Measurements from ENCODE around the gene PLCB3. TPM values are rescaled to one million over a fixed set of nuclear protein-coding genes. Genes with fewer than 3 reads are reported as not detected.

PLCB3 gene
- total and polyA plus RNA-seq, 4 donors = 12.7 to 16.9 (median 14.5) TPM

- H3K9me3 ChIP-seq (ENCODE audit: control insufficient read depth, insufficient read depth, low read length) = no peaks in the 10 kb centered on the region
- WGBS (ENCODE audit: insufficient coverage) = 100% methylated on average over 1 of the region's 3 CpGs
- no peak overlapping the region for H3K27ac ChIP-seq (ENCODE audit: low read depth, low read length)
- H3K4me3 ChIP-seq (ENCODE audit: low read depth, low read length) = peak overlapping the region; percentile 73
- H3K4me1 ChIP-seq (ENCODE audit: control insufficient read depth, insufficient read depth, low read length) = peaks cover 64% of the 10 kb centered on the region
- no peaks in the 10 kb centered on the region for H3K27me3 ChIP-seq (ENCODE audit: control insufficient read depth, insufficient read depth, low read length)
- DNase-seq (ENCODE audit: low read depth in 4 of 6, low spot score in 6 of 6) = no peak
- H3K36me3 ChIP-seq (ENCODE audit: control insufficient read depth, insufficient read depth, low read length) = peaks cover 34% of the 10 kb centered on the region
Measured at GRCh38 chr11:64227405-64227956, 23.8 kb upstream of the PLCB3 start.

- Histone ChIP-seq H3K9me3 (ENCODE audit: control insufficient read depth, insufficient read depth, low read length) (no peaks in the 10 kb centered on the region), H3K4me1 (ENCODE audit: control insufficient read depth, insufficient read depth, low read length) (peaks cover 78% of the 10 kb centered on the region), H3K36me3 (ENCODE audit: control insufficient read depth, insufficient read depth, low read length) (peaks cover 22% of the 10 kb centered on the region), H3K27me3 (ENCODE audit: control insufficient read depth, insufficient read depth, low read length) (no peaks in the 10 kb centered on the region), H3K27ac (ENCODE audit: low read depth, low read length) (peak overlapping the region; percentile 97), H3K4me3 (ENCODE audit: low read depth, low read length) (peak overlapping the region; percentile 92)
- 91% methylated on average over 4 of the region's 12 CpGs for WGBS (ENCODE audit: insufficient coverage)
- DNase-seq (ENCODE audit: low read depth in 4 of 6, low spot score in 6 of 6) = no peak
Measured at GRCh38 chr11:64229090-64229743, 22.1 kb upstream of the PLCB3 start.

- Histone ChIP-seq H3K27ac (ENCODE audit: low read depth, low read length) (peak overlapping the region; percentile 97), H3K4me3 (ENCODE audit: low read depth, low read length) (peak overlapping the region; percentile 92), H3K27me3 (ENCODE audit: control insufficient read depth, insufficient read depth, low read length) (no peaks in the 10 kb centered on the region), H3K4me1 (ENCODE audit: control insufficient read depth, insufficient read depth, low read length) (peaks cover 73% of the 10 kb centered on the region), H3K36me3 (ENCODE audit: control insufficient read depth, insufficient read depth, low read length) (peaks cover 16% of the 10 kb centered on the region), H3K9me3 (ENCODE audit: control insufficient read depth, insufficient read depth, low read length) (no peaks in the 10 kb centered on the region)
- no peak for DNase-seq (ENCODE audit: low read depth in 4 of 6, low spot score in 6 of 6)
- WGBS (ENCODE audit: insufficient coverage) = 9% methylated on average over 7 of the region's 13 CpGs
Measured at GRCh38 chr11:64229744-64230170, 21.6 kb upstream of the PLCB3 start.

- WGBS (ENCODE audit: insufficient coverage) = under 1% methylated on average over 60 of the region's 62 CpGs
Measured at GRCh38 chr11:64230171-64230984, 21.0 kb upstream of the PLCB3 start, which contains the start of gene DNAJC4. DNAJC4 (plus strand) TSS chr11:64230548; CDS start chr11:64230855, 307 bp downstream.

GRCh38 chr11:64230985-64231365 is 20.4 kb upstream of the PLCB3 start:
- Histone ChIP-seq H3K36me3 (ENCODE audit: control insufficient read depth, insufficient read depth, low read length) (peaks cover 17% of the 10 kb centered on the region), H3K27me3 (ENCODE audit: control insufficient read depth, insufficient read depth, low read length) (no peaks in the 10 kb centered on the region), H3K9me3 (ENCODE audit: control insufficient read depth, insufficient read depth, low read length) (no peaks in the 10 kb centered on the region), H3K4me3 (ENCODE audit: low read depth, low read length) (peak overlapping the region; percentile 92), H3K27ac (ENCODE audit: low read depth, low read length) (peak overlapping the region; percentile 97), H3K4me1 (ENCODE audit: control insufficient read depth, insufficient read depth, low read length) (peaks cover 73% of the 10 kb centered on the region)
- peak in 1 of 6 donors; percentile 48 for DNase-seq (ENCODE audit: low read depth in 4 of 6, low spot score in 6 of 6)
- 3% methylated on average over 4 of the region's 8 CpGs for WGBS (ENCODE audit: insufficient coverage)

More at GRCh38 chr11:64230171-64230984, 21.0 kb upstream of the PLCB3 start, which contains the start of gene DNAJC4:
- Histone ChIP-seq H3K4me1 (ENCODE audit: control insufficient read depth, insufficient read depth, low read length) (peaks cover 72% of the 10 kb centered on the region), H3K4me3 (ENCODE audit: low read depth, low read length) (peak within 1 kb of the TSS; percentile 92), H3K9me3 (ENCODE audit: control insufficient read depth, insufficient read depth, low read length) (no peaks in the 10 kb centered on the region), H3K36me3 (ENCODE audit: control insufficient read depth, insufficient read depth, low read length) (peaks cover 11% of the 10 kb centered on the region), H3K27ac (ENCODE audit: low read depth, low read length) (peak within 1 kb of the TSS; percentile 97), H3K27me3 (ENCODE audit: control insufficient read depth, insufficient read depth, low read length) (no peaks in the 10 kb centered on the region)
- DNase-seq (ENCODE audit: low read depth in 4 of 6, low spot score in 6 of 6) = peak; percentile 84 to 99 (median 92)

- Histone ChIP-seq H3K27me3 (ENCODE audit: control insufficient read depth, insufficient read depth, low read length) (no peaks in the 10 kb centered on the region), H3K9me3 (ENCODE audit: control insufficient read depth, insufficient read depth, low read length) (no peaks in the 10 kb centered on the region), H3K4me3 (ENCODE audit: low read depth, low read length) (no peak overlapping the region), H3K36me3 (ENCODE audit: control insufficient read depth, insufficient read depth, low read length) (peaks cover 21% of the 10 kb centered on the region), H3K27ac (ENCODE audit: low read depth, low read length) (no peak overlapping the region), H3K4me1 (ENCODE audit: control insufficient read depth, insufficient read depth, low read length) (peaks cover 73% of the 10 kb centered on the region)
- 87% methylated on average over 7 of the region's 7 CpGs for WGBS (ENCODE audit: insufficient coverage)
- DNase-seq (ENCODE audit: low read depth in 4 of 6, low spot score in 6 of 6) = no peak
Measured at GRCh38 chr11:64231546-64231945, 19.8 kb upstream of the PLCB3 start.

- H3K9me3 ChIP-seq (ENCODE audit: control insufficient read depth, insufficient read depth, low read length) = no peaks in the 10 kb centered on the region
- peaks cover 64% of the 10 kb centered on the region for H3K4me1 ChIP-seq (ENCODE audit: control insufficient read depth, insufficient read depth, low read length)
- H3K27me3 ChIP-seq (ENCODE audit: control insufficient read depth, insufficient read depth, low read length) = no peaks in the 10 kb centered on the region
- no peak overlapping the region for H3K4me3 ChIP-seq (ENCODE audit: low read depth, low read length)
- WGBS (ENCODE audit: insufficient coverage) = 84% methylated on average over 15 of the region's 15 CpGs
- no peak overlapping the region for H3K27ac ChIP-seq (ENCODE audit: low read depth, low read length)
- no peak for DNase-seq (ENCODE audit: low read depth in 4 of 6, low spot score in 6 of 6)
- H3K36me3 ChIP-seq (ENCODE audit: control insufficient read depth, insufficient read depth, low read length) = peaks cover 29% of the 10 kb centered on the region
Measured at GRCh38 chr11:64232182-64232966, 19.0 kb upstream of the PLCB3 start.

GRCh38 chr11:64232967-64233315 is 18.4 kb upstream of the PLCB3 start:
- Histone ChIP-seq H3K27ac (ENCODE audit: low read depth, low read length) (no peak overlapping the region), H3K4me3 (ENCODE audit: low read depth, low read length) (no peak overlapping the region), H3K36me3 (ENCODE audit: control insufficient read depth, insufficient read depth, low read length) (peaks cover 34% of the 10 kb centered on the region), H3K9me3 (ENCODE audit: control insufficient read depth, insufficient read depth, low read length) (no peaks in the 10 kb centered on the region), H3K4me1 (ENCODE audit: control insufficient read depth, insufficient read depth, low read length) (peaks cover 61% of the 10 kb centered on the region), H3K27me3 (ENCODE audit: control insufficient read depth, insufficient read depth, low read length) (no peaks in the 10 kb centered on the region)
- 74% methylated on average over 6 of the region's 8 CpGs for WGBS (ENCODE audit: insufficient coverage)
- DNase-seq (ENCODE audit: low read depth in 4 of 6, low spot score in 6 of 6) = peak in 2 of 6 donors; percentile 20 to 84

GRCh38 chr11:64233913-64234586 is 17.3 kb upstream of the PLCB3 start, which contains the start of gene VEGFB:
VEGFB (plus strand) TSS chr11:64234584; CDS start chr11:64234834, 250 bp downstream.
- Histone ChIP-seq H3K4me1 (ENCODE audit: control insufficient read depth, insufficient read depth, low read length) (peaks cover 56% of the 10 kb centered on the region), H3K4me3 (ENCODE audit: low read depth, low read length) (peak within 1 kb of the TSS; percentile 69), H3K27ac (ENCODE audit: low read depth, low read length) (peak within 1 kb of the TSS; percentile 79), H3K9me3 (ENCODE audit: control insufficient read depth, insufficient read depth, low read length) (no peaks in the 10 kb centered on the region), H3K36me3 (ENCODE audit: control insufficient read depth, insufficient read depth, low read length) (peaks cover 43% of the 10 kb centered on the region), H3K27me3 (ENCODE audit: control insufficient read depth, insufficient read depth, low read length) (no peaks in the 10 kb centered on the region)
- 2% methylated on average over 57 of the region's 62 CpGs for WGBS (ENCODE audit: insufficient coverage)
- peak in 2 of 6 donors; percentile 78 to 85 for DNase-seq (ENCODE audit: low read depth in 4 of 6, low spot score in 6 of 6)
